ENCODE data around the gene ASB1. TPM values are rescaled to one million over a fixed set of nuclear protein-coding genes. Genes with fewer than 3 reads are reported as not detected.

Gene ASB1
- total and polyA plus RNA-seq, 10 of the 15 experiments (the other 5 are each of a cell fraction or from before 2014, with no cell fraction given), result 5.2 to 31.2 (median 25.8) TPM

DNA sequence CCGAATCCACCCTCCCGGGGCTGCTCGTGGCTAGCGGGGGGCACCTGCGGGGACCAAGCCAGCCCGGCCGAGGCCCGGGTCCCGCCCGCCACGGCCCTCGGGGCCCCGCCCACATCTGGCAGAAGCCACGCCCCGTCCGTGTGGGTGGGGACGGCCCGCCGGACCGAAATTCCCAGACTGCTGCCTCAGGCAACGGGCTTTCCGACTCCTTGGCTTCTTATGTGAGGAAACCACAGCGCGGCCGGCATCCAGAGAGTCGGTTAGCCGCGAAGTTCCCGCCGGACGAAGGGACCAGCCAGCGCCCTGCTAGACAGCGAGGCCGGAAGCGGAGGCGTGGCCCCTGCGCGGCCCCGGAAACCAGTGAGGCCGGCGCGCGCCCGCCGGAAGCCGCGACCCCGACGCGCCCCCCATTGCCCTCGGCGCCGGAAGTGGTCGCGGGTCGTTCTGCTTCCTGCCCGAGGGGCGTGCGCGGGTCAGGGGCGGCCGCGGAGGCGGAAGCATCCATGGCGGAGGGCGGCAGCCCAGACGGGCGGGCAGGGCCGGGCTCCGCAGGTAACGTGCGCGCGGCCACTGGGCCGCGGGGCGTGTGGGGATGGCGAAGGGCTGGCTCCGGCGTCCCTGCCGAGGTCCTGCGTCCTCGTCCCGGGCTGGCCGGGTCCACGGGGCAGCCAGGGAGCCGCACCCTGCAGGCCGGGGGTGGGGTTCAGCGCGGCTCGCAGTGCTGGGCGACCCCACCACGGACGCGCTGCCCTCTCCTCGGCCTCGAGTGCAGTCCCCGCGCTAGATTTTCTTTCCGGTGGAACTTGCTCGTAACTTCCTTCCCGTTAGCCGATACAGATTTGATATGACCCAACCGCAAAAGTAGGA lies at the start of gene ASB1 (continued):
- TF ChIP-seq REST (IDR thresholded peaks at IDR 0.05; ENCODE audit: low read depth, low read length), result no peak
- no peak for TF ChIP-seq RAD51 (IDR thresholded peaks at IDR 0.05)
- TF ChIP-seq, protein P1, sequence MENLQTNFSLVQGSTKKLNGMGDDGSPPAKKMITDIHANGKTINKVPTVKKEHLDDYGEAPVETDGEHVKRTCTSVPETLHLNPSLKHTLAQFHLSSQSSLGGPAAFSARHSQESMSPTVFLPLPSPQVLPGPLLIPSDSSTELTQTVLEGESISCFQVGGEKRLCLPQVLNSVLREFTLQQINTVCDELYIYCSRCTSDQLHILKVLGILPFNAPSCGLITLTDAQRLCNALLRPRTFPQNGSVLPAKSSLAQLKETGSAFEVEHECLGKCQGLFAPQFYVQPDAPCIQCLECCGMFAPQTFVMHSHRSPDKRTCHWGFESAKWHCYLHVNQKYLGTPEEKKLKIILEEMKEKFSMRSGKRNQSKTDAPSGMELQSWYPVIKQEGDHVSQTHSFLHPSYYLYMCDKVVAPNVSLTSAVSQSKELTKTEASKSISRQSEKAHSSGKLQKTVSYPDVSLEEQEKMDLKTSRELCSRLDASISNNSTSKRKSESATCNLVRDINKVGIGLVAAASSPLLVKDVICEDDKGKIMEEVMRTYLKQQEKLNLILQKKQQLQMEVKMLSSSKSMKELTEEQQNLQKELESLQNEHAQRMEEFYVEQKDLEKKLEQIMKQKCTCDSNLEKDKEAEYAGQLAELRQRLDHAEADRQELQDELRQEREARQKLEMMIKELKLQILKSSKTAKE (IDR thresholded peaks at IDR 0.05; ENCODE audit: low read depth, poor library complexity, severe bottlenecking), result no peak
- 0 out of 2 replicates have a peak, but pooled peaks have one; percentile 14 for TF ChIP-seq WRNIP1 (IDR thresholded peaks at IDR 0.05; ENCODE audit: borderline replicate concordance, low read depth, low read length)
- TF ChIP-seq KLF5 (IDR thresholded peaks at IDR 0.05; ENCODE audit: partially characterized antibody), result peak; percentile 22
- no peak for TF ChIP-seq MTA3 (IDR thresholded peaks at IDR 0.05; ENCODE audit: borderline replicate concordance, low read length)
- TF ChIP-seq ZSCAN29 (IDR thresholded peaks at IDR 0.05), result no peak
- TF ChIP-seq PAX5 (IDR thresholded peaks at IDR 0.05; ENCODE audit: borderline replicate concordance, low read depth, low read length), result peak; percentile 65; the same call in 1 of the 2 replicates
- TF ChIP-seq E4F1 (IDR thresholded peaks at IDR 0.05; ENCODE audit: borderline replicate concordance, partially characterized antibody), result no peak
- TF ChIP-seq, protein P2, sequence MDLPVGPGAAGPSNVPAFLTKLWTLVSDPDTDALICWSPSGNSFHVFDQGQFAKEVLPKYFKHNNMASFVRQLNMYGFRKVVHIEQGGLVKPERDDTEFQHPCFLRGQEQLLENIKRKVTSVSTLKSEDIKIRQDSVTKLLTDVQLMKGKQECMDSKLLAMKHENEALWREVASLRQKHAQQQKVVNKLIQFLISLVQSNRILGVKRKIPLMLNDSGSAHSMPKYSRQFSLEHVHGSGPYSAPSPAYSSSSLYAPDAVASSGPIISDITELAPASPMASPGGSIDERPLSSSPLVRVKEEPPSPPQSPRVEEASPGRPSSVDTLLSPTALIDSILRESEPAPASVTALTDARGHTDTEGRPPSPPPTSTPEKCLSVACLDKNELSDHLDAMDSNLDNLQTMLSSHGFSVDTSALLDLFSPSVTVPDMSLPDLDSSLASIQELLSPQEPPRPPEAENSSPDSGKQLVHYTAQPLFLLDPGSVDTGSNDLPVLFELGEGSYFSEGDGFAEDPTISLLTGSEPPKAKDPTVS (IDR thresholded peaks at IDR 0.05; ENCODE audit: low read depth, low read length), result no peak
- TF ChIP-seq E2F8 (IDR thresholded peaks at IDR 0.05; ENCODE audit: low read depth, partially characterized antibody), result no peak
- TF ChIP-seq USF2 (IDR thresholded peaks at IDR 0.05; ENCODE audit: borderline replicate concordance, low read depth, low read length), result no peak
- TF ChIP-seq GATAD2B (conservative IDR thresholded peaks at IDR 0.05; ENCODE audit: low read depth), result peak; percentile 99
- no peak for TF ChIP-seq TCF7 (IDR thresholded peaks at IDR 0.05; ENCODE audit: borderline replicate concordance)

Data from GM12878 (cell line).